Neural progenitor cell (in vitro differentiated cells): Measurements from ENCODE around the gene SSTR4.

Experiments used
- CTCF ChIP-seq: fragments of 200-600 bp; sonication (generic); IDR thresholded peaks from 2 replicates; pipeline ENCODE4 v1.5.1; 2017; ENCODE audit warnings: antibody characterized with exemption, mild to moderate bottlenecking
- EZH2 ChIP-seq: fragments of 200-600 bp; sonication (generic); IDR thresholded peaks from 2 replicates; pipeline ENCODE4 v1.6.1; 2017; ENCODE audit warnings: antibody characterized with exemption, mild to moderate bottlenecking, moderate library complexity
- EZH2phosphoT487 ChIP-seq: fragments of 200-600 bp; sonication (generic); IDR thresholded peaks from 2 replicates; pipeline ENCODE4 v1.6.1; 2017; ENCODE audit warnings: antibody characterized with exemption

GRCh38 chr20:23058240-23058639 lies 23.1 kb downstream of the SSTR4 start:
- TF ChIP-seq CTCF (no peak), EZH2 (no peak), EZH2phosphoT487 (no peak)
